GM04504 (cell line): ENCODE results near the gene MRTFA.
A peak's percentile ranks its signal among the peaks of the same experiment; 100 is the strongest.
"Not testable (repeated sequence)": the region's sequence is repeated elsewhere in the genome, so short reads cannot be mapped to it uniquely, and the experiment has no call there.

ENCODE experiments used
- DNase-seq: peaks from one replicate; pipeline ENCODE4 v3.0.0-alpha.2; 2012; ENCODE audit warnings: low read depth

The MRTFA gene

GRCh38 chr22:40521046-40521445 is 115.5 kb downstream of the MRTFA start:
- no peak for DNase-seq

GRCh38 chr22:40520562-40520961 is 116.0 kb downstream of the MRTFA start:
- DNase-seq: no peak

GRCh38 chr22:40519948-40520331 is 116.6 kb downstream of the MRTFA start:
- no peak for DNase-seq

GRCh38 chr22:40519284-40519947 is 117.1 kb downstream of the MRTFA start:
- DNase-seq: no peak

GRCh38 chr22:40518840-40519239 is 117.7 kb downstream of the MRTFA start:
- DNase-seq: no peak

GRCh38 chr22:40517631-40518030 is 118.9 kb downstream of the MRTFA start:
- no peak for DNase-seq

- no peak for DNase-seq
Measured at GRCh38 chr22:40516416-40516815, 120.1 kb downstream of the MRTFA start.

- peak; percentile 99 for DNase-seq
Measured at GRCh38 chr22:40512426-40513136, 123.9 kb downstream of the MRTFA start.

GRCh38 chr22:40511604-40512003 is 124.9 kb downstream of the MRTFA start:
- DNase-seq: no peak

GRCh38 chr22:40510631-40511364 is 125.7 kb downstream of the MRTFA start:
- no peak for DNase-seq

- peak; percentile 85 for DNase-seq
Measured at GRCh38 chr22:40509401-40510134, 127.0 kb downstream of the MRTFA start.

GRCh38 chr22:40508046-40508445 is 128.5 kb downstream of the MRTFA start:
- not testable (repeated sequence) for DNase-seq

- DNase-seq: no peak
Measured at GRCh38 chr22:40507491-40507890, 129.0 kb downstream of the MRTFA start.

GRCh38 chr22:40506762-40507161 is 129.8 kb downstream of the MRTFA start:
- DNase-seq: no peak

- no peak for DNase-seq
Measured at GRCh38 chr22:40504285-40505249, 132.0 kb downstream of the MRTFA start.

GRCh38 chr22:40502919-40503318 is 133.6 kb downstream of the MRTFA start:
- no peak for DNase-seq

- DNase-seq: not testable (repeated sequence)
Measured at GRCh38 chr22:40500465-40500786, 136.1 kb downstream of the MRTFA start.

- peak; percentile 92 for DNase-seq
Measured at GRCh38 chr22:40499209-40499623, 137.3 kb downstream of the MRTFA start.

GRCh38 chr22:40498420-40499208 is 137.9 kb downstream of the MRTFA start:
- peak; percentile 82 for DNase-seq

- no peak for DNase-seq
Measured at GRCh38 chr22:40493441-40493840, 143.1 kb downstream of the MRTFA start.
